Muscle layer of colon (tissue), 2 donors: ENCODE results near the gene ZNF507.
"Not testable (repeated sequence)": the region's sequence is repeated elsewhere in the genome, so short reads cannot be mapped to it uniquely, and the experiment has no call there.

Source experiments
- H3K27ac ChIP-seq: one replicate; pipeline ENCODE4 v1.7.0; 2013; ENCODE audit warnings: low read depth, mild to moderate bottlenecking, low read length, moderate library complexity
- H3K27me3 ChIP-seq, 2 donors: one replicate each; pipeline ENCODE4 v1.7.0; 2013; ENCODE audit warnings: low read length in 2 of 2, mild to moderate bottlenecking in 2 of 2; ENCODE audit not compliant: insufficient read depth in 2 of 2, control insufficient read depth in 1 of 2
- H3K36me3 ChIP-seq: one replicate; pipeline ENCODE4 v1.7.0; 2013; ENCODE audit warnings: mild to moderate bottlenecking, low read length; ENCODE audit not compliant: insufficient read depth
- H3K4me1 ChIP-seq: one replicate; pipeline ENCODE4 v1.7.0; 2013; ENCODE audit warnings: mild to moderate bottlenecking, low read length; ENCODE audit not compliant: insufficient read depth
- H3K4me3 ChIP-seq, 2 donors: one replicate each; pipeline ENCODE4 v1.7.0; 2013; ENCODE audit warnings: low read length in 2 of 2, low read depth in 1 of 2, mild to moderate bottlenecking in 1 of 2, moderate library complexity in 1 of 2
- H3K9ac ChIP-seq: one replicate; pipeline ENCODE4 v1.7.0; 2013; ENCODE audit warnings: low read length
- H3K9me3 ChIP-seq: one replicate; pipeline ENCODE4 v1.7.0; 2013; ENCODE audit warnings: mild to moderate bottlenecking, low read length
- donor health status: abdominal sarcoma.
- donor health status: Adenocarcinoma of cecum.

The ZNF507 gene

GRCh38 chr19:32423944-32424343 lies 78.5 kb downstream of the ZNF507 start:
- H3K27ac ChIP-seq, H3K36me3 ChIP-seq, H3K9me3 ChIP-seq, H3K4me1 ChIP-seq, H3K27me3 ChIP-seq, H3K4me3 ChIP-seq, H3K9ac ChIP-seq: not testable (repeated sequence)

DNA sequence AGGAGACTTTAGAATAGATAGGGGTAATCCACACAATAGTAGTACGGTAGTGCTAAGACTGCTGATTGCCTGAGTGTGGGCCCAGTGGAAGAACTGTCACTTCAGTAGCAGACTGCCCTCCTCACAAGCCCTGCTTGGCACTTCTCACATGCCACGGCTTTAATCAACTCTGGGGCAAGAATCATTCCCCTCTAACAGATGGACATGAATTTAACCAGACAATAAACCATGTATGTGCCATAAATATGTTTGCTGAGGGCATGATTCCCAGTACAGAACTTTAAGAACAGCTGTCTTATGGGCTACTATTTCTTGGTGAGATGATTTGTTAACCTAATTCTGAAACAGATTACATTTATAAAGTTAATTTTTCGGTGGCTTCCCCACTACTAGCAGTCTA lies 82.1 kb downstream of the ZNF507 start:
- H3K4me3 ChIP-seq = no peak overlapping the region
- H3K36me3 ChIP-seq = no peaks in the 10 kb centered on the region
- H3K9ac ChIP-seq = no peak overlapping the region
- H3K4me1 ChIP-seq = no peaks in the 10 kb centered on the region
- H3K27ac ChIP-seq = no peak overlapping the region
- H3K9me3 ChIP-seq = no peaks in the 10 kb centered on the region
- H3K27me3 ChIP-seq = no peaks in the 10 kb centered on the region

DNA sequence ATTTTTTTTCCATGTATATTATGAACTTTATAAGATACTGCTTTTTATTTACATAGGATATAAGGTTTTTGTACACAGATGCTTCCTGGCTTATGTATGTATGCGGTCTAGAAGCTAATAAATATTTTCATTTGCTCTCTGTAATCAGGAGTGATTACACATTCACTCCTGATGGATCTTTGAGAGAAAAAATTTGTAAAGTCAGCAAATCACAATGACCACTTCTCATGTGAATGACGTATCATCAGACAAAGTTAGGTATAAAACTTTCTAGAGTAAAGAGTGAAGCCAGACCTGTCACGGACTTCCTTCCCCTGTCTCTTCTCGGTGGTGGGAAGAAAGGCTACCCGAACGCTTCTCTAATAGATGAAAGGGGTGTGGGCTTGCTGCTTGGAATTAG lies 91.3 kb downstream of the ZNF507 start:
- H3K9me3 ChIP-seq = no peaks in the 10 kb centered on the region
- no peaks in the 10 kb centered on the region for H3K27me3 ChIP-seq
- H3K4me3 ChIP-seq = no peak overlapping the region
- H3K36me3 ChIP-seq = no peaks in the 10 kb centered on the region
- no peak overlapping the region for H3K27ac ChIP-seq
- no peak overlapping the region for H3K9ac ChIP-seq
- no peaks in the 10 kb centered on the region for H3K4me1 ChIP-seq

DNA sequence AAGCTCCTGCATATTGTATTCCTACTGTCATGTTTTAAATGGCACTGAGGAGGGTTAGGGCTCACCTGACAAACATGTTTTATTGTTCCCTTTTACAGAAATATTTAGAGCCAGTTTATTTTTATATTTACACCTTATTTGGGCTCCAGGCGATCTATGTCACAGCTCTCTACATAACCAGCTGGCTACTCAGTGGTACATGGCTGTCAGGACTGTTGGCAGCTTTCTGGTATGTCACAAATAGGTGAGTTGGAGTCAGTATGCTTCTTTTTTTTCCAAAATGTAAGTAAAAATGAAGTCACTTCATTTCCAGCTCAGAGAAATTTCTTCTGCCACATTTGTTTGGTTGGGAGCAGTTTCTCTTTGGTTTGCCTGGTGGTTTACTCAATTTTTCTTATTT lies 91.7 kb downstream of the ZNF507 start:
- H3K36me3 ChIP-seq = no peaks in the 10 kb centered on the region
- no peaks in the 10 kb centered on the region for H3K4me1 ChIP-seq
- no peaks in the 10 kb centered on the region for H3K27me3 ChIP-seq
- no peak overlapping the region for H3K27ac ChIP-seq
- no peaks in the 10 kb centered on the region for H3K9me3 ChIP-seq
- no peak overlapping the region for H3K4me3 ChIP-seq
- H3K9ac ChIP-seq = no peak overlapping the region
